ENCODE measurements around the gene CFAP20. TPM values are rescaled to one million over a fixed set of nuclear protein-coding genes. Genes with fewer than 3 reads are reported as not detected.

The CFAP20 gene
- polyA plus RNA-seq, 2 of the 4 experiments (the other 2 are of a cell fraction), result 45.3 to 53.1 TPM

- ChIA-PET CTCF (no interaction called here), POLR2A (no interaction called here)
- DNase-seq (ENCODE audit: low read depth in 1 of 2, low spot score in 1 of 2) (no peak), ATAC-seq (no peak), FAIRE-seq (no peak)
- H3K4me1 ChIP-seq, result no peaks in the 10 kb centered on the region
- no peak overlapping the region for H3K27ac ChIP-seq
- no peak overlapping the region for H3K4me3 ChIP-seq
- TF ChIP-seq BHLHE40 (IDR thresholded peaks at IDR 0.05; ENCODE audit: low read depth, low read length) (no peak), ATOH8 (CRISPR knock-in tag; IDR thresholded peaks at IDR 0.05; ENCODE audit: low read depth) (no peak), ZFP36 (IDR thresholded peaks at IDR 0.05; ENCODE audit: borderline replicate concordance, partially characterized antibody) (no peak), FOSL2 (IDR thresholded peaks at IDR 0.05) (no peak), FOSL2 (CRISPR knock-in tag; IDR thresholded peaks at IDR 0.05) (no peak), RAD21 (conservative IDR thresholded peaks at IDR 0.05 in 1 of 2, IDR thresholded peaks at IDR 0.05 in 1 of 2) (no peak), EHMT2 (IDR thresholded peaks at IDR 0.05; ENCODE audit: low read depth) (no peak), ZC3H11A (IDR thresholded peaks at IDR 0.05) (no peak), JUNB (IDR thresholded peaks at IDR 0.05) (no peak), HDAC2 (IDR thresholded peaks at IDR 0.05) (no peak), RFX5 (IDR thresholded peaks at IDR 0.05) (no peak), ZSCAN20 (CRISPR knock-in tag; IDR thresholded peaks at IDR 0.05) (no peak), HOXB13 (CRISPR knock-in tag; IDR thresholded peaks at IDR 0.05; ENCODE audit: low read depth) (no peak), CHD2 (IDR thresholded peaks at IDR 0.05; ENCODE audit: low read length, partially characterized antibody) (no peak), MAX (IDR thresholded peaks at IDR 0.05) (no peak), NR3C1 (IDR thresholded peaks at IDR 0.05) (no peak), ELK1 (IDR thresholded peaks at IDR 0.05; ENCODE audit: low read depth, low read length) (no peak), POLR2AphosphoS2 (conservative IDR thresholded peaks at IDR 0.05; ENCODE audit: low read length) (no peak), CEBPB (IDR thresholded peaks at IDR 0.05) (no peak), FOXS1 (CRISPR knock-in tag; IDR thresholded peaks at IDR 0.05) (no peak), POLR2A (IDR thresholded peaks at IDR 0.05; ENCODE audit: low read length) (no peak)
- H3K9me3 ChIP-seq, result peaks cover 3% of the 10 kb centered on the region; the same call in 2 of the 3 replicates
- no peak overlapping the region for H3K4me2 ChIP-seq
- WGBS (ENCODE audit: missing lambda C conversion rate), result 92% methylated on average over 1 of the region's 1 CpG
Observed at GRCh38 chr16:58076514-58076913, 52.7 kb downstream of the CFAP20 start.

GRCh38 chr16:58074657-58075056 lies 54.5 kb downstream of the CFAP20 start:
- whole genome bisulfite sequencing (ENCODE audit: missing lambda C conversion rate), result 60% methylated on average over 4 of the region's 4 CpGs
- CTCF ChIA-PET, result no interaction called here
- no peaks in the 10 kb centered on the region for H3K4me1 ChIP-seq
- FAIRE-seq (no peak), ATAC-seq (no peak), DNase-seq (ENCODE audit: low read depth in 1 of 2, low spot score in 1 of 2) (no peak)
- H3K4me2 ChIP-seq, result no peak overlapping the region
- no peak overlapping the region for H3K27ac ChIP-seq
- TF ChIP-seq TP53 (CRISPR knock-in tag; IDR thresholded peaks at IDR 0.05) (no peak), KDM5A (IDR thresholded peaks at IDR 0.05) (no peak), CEBPB (IDR thresholded peaks at IDR 0.05) (no peak), HOXB13 (CRISPR knock-in tag; IDR thresholded peaks at IDR 0.05; ENCODE audit: low read depth) (no peak), PBX3 (IDR thresholded peaks at IDR 0.05) (no peak), ZNF302 (CRISPR knock-in tag; IDR thresholded peaks at IDR 0.05) (no peak), HES2 (IDR thresholded peaks at IDR 0.05) (no peak), BHLHE40 (IDR thresholded peaks at IDR 0.05; ENCODE audit: low read depth, low read length) (no peak), RAD21 (conservative IDR thresholded peaks at IDR 0.05 in 1 of 2, IDR thresholded peaks at IDR 0.05 in 1 of 2) (no peak), GATA3 (IDR thresholded peaks at IDR 0.05; ENCODE audit: borderline replicate concordance) (no peak), RCOR1 (IDR thresholded peaks at IDR 0.05; ENCODE audit: low read depth, low read length) (no peak), ESRRA (IDR thresholded peaks at IDR 0.05; ENCODE audit: borderline replicate concordance, low read length) (no peak), CBX2 (IDR thresholded peaks at IDR 0.05; ENCODE audit: borderline replicate concordance, low read depth) (no peak), HMGXB4 (CRISPR knock-in tag; IDR thresholded peaks at IDR 0.05; ENCODE audit: borderline replicate concordance) (no peak), MYC (IDR thresholded peaks at IDR 0.05; ENCODE audit: borderline replicate concordance, low read length) (no peak), NR3C1 (IDR thresholded peaks at IDR 0.05) (no peak), HDAC2 (IDR thresholded peaks at IDR 0.05) (no peak), JUN (IDR thresholded peaks at IDR 0.05) (no peak), JUNB (IDR thresholded peaks at IDR 0.05) (no peak), FOSB (CRISPR knock-in tag; IDR thresholded peaks at IDR 0.05) (no peak)
- H3K4me3 ChIP-seq, result no peak overlapping the region
- POLR2A ChIA-PET, result no interaction called here
- peaks cover 3% of the 10 kb centered on the region; the same call in 2 of the 3 replicates for H3K9me3 ChIP-seq

Data from A549 (cell line).